Globus pallidus (tissue), 1 donor: ENCODE measurements around the gene KRT3.

Experiments
- DNase-seq: peaks from one replicate; pipeline ENCODE4 v3.0.0-alpha.2; 2015; ENCODE audit warnings: low spot score

KRT3 gene

GRCh38 chr12:52813885-52814709 lies 18.2 kb upstream of the KRT3 start, which contains the start of gene KRT4:
KRT4 (minus strand) TSS chr12:52814116; CDS start chr12:52814058, 58 bp downstream.
- DNase-seq: no peak

- no peak for DNase-seq
Measured at GRCh38 chr12:52813203-52813819, 17.4 kb upstream of the KRT3 start.

- no peak for DNase-seq
Measured at GRCh38 chr12:52812749-52813148, 16.8 kb upstream of the KRT3 start.

- DNase-seq: no peak
Measured at GRCh38 chr12:52812073-52812400, 16.1 kb upstream of the KRT3 start.

GRCh38 chr12:52811191-52812072 lies 15.5 kb upstream of the KRT3 start:
- no peak for DNase-seq

- DNase-seq: no peak
Measured at GRCh38 chr12:52810554-52810953, 14.6 kb upstream of the KRT3 start.

- DNase-seq: no peak
Measured at GRCh38 chr12:52809166-52809565, 13.2 kb upstream of the KRT3 start.

- no peak for DNase-seq
Measured at GRCh38 chr12:52808573-52809160, 12.8 kb upstream of the KRT3 start.

- no peak for DNase-seq
Measured at GRCh38 chr12:52807544-52808470, 11.9 kb upstream of the KRT3 start.

- DNase-seq: no peak
Measured at GRCh38 chr12:52806821-52807543, 11.1 kb upstream of the KRT3 start.

GRCh38 chr12:52806169-52806811 lies 10.4 kb upstream of the KRT3 start:
- DNase-seq: no peak

GRCh38 chr12:52805739-52806138 lies 9.8 kb upstream of the KRT3 start:
- no peak for DNase-seq

- no peak for DNase-seq
Measured at GRCh38 chr12:52805000-52805399, 9.1 kb upstream of the KRT3 start.

GRCh38 chr12:52802442-52802841 lies 6.5 kb upstream of the KRT3 start:
- DNase-seq: no peak

GRCh38 chr12:52801773-52802172 lies 5.9 kb upstream of the KRT3 start:
- DNase-seq: no peak

GRCh38 chr12:52800259-52800917 lies 4.5 kb upstream of the KRT3 start:
- DNase-seq: no peak

- DNase-seq: no peak
Measured at GRCh38 chr12:52799505-52800211, 3.7 kb upstream of the KRT3 start.

- no peak for DNase-seq
Measured at GRCh38 chr12:52798671-52799504, 3.0 kb upstream of the KRT3 start.
